ENCODE results near the gene TSHZ2.

The TSHZ2 gene

DNA sequence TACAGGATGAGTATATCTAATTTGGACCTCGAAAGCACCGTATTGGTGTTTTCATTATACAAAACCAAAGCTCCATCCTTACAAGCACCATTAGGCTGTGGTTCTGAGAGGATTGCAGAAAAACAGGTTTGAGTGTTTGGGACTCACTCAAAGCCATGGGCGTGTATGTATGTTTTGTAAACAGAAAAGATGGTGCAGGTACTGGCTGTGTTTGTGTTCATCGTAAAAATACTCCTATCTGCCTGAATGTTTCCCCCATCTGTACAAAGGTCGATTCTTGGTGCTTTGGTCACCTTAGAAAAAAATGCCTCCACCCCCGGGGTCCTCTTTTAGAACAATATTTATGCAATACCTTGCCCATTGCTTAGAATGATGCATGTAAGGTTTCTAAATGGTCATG is 286.6 kb downstream of the TSHZ2 start:
- DNase-seq: no peak

DNA sequence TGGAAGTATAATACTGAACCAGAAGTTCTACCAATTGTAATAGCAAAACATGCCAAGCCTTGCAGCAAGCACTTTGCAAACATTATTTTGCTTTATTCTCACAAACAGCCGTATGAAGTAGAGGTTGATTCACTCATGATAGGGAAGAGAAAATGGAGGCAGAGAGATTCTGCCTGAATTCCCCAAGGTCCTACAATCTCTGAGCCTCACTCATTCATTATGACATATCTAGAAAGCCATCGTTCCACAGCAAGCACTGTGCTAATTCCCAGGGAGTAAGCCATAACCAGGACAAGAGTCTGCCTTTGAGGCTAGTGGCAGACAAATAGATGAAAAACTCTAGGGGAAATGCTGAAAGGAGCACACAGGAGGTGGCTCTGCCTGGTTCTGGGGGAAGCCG is 288.0 kb downstream of the TSHZ2 start:
- no peak for DNase-seq

DNA sequence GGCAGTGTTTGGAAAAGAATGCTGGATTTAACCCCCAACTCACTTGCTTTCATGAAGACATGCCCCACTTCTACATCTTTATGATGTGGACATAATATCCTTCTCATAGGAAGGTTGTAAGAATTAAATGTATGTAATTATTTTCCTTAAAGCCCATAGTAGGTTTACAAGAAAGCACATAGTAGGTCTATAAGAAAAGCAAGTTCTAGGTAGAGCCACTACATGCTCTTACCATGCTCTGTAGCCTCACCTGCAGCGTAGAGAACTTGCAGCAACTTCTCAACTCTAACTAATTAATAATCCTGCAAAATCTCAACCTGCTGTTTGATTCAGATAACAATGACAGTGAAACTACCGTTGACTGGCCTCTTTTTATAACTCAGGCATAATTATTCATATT is 288.4 kb downstream of the TSHZ2 start:
- no peak for DNase-seq

DNA sequence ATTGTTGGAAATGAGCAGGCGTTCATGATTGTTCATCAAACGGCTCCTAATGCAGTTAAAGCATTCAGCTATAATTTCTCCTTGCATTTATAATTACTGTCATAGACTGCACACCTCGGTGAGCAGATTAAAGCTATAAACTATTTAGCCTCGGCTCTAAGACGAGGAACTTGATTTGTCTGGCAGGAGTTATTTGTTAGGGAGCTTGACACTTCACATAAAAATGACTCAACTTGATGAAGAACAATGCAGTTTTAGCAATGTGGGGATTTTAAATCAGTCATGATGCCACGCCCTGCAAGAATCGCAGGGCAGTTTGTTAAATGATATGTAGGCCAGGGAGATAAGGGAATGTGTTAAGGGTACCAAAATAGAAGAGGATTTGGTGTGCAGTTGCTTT is 290.2 kb downstream of the TSHZ2 start:
- DNase-seq: no peak

DNA sequence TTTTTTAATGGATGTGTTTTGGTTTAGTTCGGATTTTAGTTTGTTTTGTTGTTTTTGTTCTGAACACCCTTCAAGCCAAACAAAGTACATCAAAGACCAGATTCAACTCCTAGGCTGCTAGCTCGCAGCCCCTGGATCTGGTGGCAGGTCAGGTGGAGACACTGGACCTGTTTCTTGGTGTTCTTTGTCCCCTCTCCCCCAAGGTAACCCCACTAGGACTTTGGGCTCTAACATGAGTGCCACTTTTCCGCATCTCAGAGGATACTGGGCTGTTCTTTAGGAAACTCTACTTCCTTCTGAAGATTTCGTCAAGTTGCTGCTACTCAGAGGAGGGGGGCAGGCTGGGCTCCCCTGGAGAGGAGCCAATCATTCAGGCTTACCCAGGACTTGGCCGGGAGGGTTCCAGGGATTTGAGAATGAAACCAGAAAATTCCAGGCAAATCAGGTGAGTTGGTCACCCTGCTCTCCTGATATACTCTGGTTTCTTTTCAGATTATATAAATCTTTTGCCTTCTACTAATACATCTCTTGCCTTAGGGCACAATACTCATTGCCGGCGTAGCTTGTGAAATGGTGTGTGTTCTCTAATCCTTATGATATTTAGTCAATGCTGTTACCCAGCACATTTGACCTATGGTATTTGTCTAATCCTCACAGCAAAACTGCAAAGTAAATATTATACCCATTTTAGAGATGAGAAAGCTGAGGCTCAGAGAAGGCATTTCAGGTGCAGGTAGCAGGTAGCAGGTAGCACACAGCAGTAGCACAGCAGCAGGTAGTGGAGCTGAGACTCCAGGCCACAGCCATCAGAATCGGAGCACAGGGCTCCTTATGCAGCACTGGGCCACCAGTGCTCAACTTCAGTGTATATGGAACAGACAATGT is 291.6 kb downstream of the TSHZ2 start:
- DNase-seq: no peak

DNA sequence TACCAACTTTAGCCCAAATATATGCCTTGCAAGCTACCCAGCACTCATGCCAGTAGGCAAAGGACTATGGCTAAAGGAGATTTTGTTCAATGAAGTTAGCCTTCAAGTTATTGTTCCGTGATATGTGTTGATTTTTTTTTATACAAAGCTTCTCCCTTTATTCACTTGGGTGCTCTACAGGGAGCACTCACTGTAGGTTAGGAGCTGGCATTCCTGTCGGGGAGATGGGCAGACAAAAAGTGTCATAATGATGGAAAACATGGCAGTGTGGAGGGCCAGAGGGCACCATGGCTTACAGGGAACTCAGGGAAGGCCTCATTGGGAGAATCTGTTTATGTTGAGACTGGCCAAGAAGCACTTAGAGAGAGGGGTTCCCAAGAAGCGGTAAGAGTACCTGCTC is 292.4 kb downstream of the TSHZ2 start:
- no peak for DNase-seq

DNA sequence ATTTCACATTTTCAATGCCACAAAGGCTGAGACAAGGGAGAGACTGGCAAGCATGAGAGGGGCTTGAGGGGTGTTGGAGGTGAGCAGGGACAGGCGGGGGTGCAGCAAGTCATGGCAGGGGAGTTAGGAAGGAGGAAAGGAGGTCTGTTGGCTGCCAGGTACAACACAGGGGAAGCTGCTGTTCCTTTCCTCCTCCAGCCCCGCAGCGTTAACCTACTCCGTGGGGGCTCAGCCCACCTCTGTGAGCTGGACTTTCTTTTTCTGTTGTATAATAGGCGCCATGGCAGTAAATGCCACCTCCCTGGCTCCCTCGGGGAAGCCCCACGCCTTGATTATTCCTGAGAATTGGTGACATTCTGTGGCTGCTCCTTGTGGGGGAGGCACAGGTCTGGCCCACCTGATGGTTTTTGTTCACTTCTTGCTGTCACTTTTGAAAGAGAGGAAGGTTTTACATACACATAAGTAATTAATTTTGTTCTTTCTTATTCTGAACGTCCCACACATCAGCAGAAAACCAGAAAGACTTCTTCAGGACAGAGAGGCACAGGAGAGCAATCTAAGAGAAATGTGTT is 293.2 kb downstream of the TSHZ2 start:
- DNase-seq: no peak

DNA sequence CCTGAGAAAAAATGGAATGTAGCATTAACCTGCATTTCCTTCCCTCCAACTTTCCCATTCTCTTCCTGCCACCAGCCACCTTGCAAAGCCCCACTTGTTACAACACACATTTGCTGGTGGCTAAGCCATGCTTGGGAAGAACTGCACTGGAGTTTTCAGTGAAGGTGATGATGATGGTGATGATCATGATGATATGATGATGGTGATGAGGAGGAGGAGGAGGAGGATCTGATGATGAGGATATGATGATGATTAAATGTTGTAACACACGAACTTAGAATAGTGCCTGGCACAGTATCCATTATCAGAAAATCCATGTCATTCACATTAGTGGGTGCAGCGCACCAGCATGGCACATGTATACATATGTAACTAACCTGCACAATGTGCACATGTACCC is 297.2 kb downstream of the TSHZ2 start:
- DNase-seq: no peak

DNA sequence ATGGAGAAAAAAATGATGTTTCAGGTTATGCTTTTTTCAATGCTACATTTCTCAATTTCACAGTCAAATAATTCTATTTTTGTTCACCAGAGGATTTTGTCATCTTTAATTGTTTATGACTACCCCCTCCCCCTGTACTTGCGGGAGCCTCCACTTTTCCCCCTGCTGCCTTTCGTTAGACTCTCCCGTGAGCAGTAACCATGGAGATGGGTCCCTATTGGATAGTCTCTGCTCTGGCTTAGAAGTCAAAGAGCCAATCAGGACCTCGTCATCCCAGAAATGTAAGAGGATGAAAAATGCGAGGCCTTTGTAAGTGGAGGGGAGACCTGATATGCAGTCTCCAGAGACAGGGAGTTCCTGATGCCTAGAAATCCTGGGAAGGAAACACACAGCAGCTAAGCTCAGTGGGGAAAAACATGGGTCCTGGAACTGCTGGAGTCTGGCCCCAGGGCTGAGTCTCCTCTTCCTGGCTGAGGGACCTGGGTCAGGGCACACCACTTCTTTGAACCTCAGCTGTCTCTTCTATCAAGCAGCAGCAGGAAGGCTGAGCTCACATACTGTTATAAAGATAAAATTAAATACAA is 298.7 kb downstream of the TSHZ2 start:
- DNase-seq: no peak

DNA sequence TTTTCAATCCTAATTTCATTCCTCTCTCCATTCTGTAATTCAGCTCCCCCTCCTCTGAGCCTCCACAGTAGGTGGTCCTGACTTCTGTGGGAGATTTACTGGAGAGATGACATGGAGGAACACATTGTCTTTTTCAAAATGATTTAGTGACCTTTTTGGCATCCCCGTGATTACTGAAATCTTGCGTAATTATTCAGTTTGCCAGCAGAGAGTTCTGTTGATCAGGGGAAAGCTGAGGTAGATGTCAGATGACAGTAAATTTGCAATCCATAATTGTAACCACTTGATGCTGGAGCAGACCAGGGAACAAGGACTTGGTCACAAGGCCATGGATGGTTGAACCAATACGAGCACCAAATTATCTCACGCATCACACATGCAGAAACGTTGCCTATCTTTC is 302.2 kb downstream of the TSHZ2 start:
- DNase-seq: no peak

DNA sequence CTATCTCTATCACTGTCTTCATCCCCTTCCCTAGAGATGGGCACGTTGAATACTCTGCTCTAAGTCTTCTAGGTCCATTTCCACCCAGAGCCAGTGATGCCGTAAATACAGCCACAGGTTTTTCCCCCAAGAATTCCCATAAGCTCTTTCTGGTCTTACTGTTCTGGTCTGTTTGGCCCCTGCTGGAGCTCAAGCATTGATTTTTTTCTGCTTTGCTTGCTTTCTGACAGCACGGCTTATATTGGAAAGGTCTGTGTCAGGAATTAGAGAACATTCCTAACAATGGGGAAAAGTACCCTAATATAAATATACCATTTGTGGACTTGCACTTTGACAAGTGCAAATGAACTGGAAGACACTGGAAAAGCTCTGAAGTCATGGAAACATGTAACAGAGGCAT is 302.6 kb downstream of the TSHZ2 start:
- DNase-seq: no peak

DNA sequence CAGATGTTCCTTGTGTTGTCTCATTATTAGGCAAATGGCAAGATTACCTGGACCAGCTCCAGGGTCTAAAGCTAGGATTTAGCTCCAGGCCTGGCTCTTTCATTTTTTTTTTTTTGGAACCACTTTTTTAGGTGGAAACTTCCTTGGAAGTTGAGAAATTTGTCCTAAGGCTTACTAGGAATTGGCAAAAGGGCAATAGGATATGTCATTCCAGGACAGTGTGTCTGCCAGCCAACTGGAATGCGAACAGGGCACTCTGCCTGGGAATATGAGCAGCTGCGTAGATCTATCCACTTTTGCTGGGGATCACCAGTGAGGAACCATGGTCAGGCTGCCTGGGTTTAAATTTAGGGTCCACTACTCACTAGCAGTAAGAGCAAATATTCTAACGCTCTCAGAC is 304.0 kb downstream of the TSHZ2 start:
- no peak for DNase-seq

DNA sequence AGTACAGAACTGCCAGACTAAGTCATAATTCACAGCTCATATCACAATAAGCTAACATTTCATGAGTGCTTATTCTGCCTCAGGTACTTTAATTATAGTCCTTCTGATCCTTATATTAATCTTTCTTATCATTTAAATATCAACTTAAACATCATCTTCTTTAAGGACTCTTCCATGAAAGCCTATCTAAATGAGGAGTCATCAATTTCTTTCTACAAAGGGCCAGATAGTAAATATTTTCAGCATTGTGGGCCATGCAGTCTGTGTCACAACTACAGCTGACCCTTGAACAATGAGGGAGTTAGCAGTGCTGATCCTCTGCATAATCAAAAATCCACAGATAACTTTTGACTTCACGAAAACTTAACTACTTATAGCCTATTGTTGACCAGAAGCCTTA is 306.4 kb downstream of the TSHZ2 start:
- no peak for DNase-seq

DNA sequence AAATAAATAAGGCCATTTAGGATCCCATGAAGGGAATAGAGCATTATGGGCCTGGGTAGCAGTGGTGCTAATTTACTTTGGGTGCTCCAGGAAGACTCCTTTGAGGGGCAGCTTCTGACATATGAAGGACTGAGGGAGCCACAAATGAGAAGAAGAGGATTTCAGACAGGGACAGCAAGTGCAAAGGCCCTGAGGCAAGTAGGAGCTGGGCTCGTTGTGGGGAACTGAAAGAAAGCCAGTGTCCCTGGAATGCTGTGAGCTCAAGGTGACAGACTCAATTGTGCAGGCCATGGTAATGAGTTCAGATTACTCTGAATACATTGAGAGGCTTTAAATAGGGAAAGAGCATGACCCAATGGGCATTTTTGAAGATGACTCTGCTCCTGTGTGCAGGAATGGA is 307.6 kb downstream of the TSHZ2 start:
- DNase-seq: no peak

DNA sequence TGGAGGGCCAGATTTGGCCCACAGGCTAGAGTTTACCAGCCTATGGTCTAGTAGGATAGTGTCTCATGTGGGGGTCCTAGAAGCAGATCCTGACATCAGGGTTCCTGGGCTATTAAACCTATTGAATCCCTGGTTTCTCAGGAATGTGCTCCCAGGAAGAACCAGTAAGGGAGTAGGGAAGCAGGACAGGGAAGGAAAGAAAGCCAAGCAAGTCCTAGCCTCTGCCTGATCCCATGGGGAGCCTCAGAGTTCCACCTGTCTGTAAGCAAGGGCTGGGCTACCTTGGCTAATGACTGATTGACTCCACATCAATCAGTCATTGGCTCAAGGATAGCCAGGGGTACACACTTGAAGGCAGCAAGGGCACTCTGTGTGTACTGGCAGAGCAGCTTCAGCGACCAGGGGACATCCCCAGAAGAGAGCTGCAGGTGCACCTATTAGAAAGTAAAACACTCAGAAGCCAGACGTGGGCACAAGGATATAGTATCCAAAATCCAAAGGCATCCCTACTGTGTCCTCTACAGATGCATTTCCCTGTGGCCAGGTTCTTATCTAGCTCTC is 309.5 kb downstream of the TSHZ2 start:
- no peak for DNase-seq

DNA sequence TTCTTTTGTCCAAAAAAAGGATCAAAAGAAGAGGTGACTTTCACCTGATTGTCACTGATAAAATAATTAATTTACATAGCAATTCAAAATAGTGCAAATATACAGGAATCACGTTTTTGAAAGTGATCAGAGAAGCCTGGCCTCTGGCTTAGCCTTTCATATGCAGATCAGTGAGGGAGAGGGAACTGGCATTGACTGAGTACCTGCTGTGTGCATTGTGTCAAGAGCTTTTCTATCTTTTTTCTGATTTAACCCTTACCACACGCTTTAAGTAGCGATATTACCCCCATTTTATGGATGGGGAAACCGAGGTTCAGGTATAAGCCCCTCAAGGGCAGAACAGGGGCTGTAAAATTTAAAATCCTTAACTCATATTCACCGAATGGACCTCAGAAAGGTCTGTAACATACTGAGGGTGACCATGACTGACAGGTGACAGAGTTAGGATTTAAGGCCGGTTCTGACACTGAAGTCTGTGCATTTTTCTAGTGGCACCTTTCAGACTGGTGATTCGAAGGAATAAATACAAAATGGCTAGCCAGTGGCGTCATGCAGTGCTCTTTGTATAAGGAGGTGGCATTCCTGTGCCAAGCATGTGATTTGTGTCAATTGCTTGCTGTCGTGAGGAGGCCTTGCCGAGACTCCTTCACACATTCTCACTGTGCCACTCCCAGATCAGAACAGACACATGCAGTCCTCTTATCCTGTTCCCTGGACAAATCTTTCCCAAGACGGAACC is 310.2 kb downstream of the TSHZ2 start:
- no peak for DNase-seq

DNA sequence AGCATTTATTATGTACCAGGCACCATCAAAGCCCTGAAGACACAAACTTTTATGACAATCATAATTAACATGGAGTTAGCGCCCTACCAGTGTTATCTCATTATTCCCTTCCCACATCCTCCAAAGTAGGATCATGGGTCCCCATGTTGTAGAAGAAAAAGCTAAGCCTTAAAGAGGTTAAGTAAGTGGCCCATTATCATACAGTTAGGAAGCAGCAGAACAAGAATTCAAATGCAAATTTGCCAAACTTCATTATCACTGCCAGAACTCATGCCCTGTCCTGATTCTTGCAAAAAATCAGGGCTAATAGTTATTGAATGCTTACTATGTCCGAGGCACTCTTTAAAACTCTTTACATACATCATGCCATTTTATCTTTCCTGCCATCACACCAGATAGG is 310.9 kb downstream of the TSHZ2 start:
- DNase-seq: no peak

DNA sequence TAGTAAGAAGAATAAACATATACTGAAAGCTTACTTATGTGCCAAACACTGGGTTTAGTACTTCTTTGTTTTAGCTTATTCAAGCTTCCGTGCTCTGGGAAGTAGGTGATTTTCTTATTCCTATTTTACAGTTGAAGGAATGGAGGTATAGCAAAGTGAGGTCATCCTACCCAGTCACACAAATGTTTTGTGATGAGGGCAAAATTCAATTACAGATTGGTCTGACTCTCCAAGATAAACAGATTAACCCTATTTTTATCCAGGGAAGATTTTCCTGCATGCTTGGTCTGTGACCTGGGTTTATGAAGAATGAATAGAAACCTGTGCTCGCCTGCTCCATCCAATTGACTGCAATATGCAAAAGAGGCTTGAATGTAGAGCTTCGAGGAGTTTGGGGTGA is 311.4 kb downstream of the TSHZ2 start:
- no peak for DNase-seq

DNA sequence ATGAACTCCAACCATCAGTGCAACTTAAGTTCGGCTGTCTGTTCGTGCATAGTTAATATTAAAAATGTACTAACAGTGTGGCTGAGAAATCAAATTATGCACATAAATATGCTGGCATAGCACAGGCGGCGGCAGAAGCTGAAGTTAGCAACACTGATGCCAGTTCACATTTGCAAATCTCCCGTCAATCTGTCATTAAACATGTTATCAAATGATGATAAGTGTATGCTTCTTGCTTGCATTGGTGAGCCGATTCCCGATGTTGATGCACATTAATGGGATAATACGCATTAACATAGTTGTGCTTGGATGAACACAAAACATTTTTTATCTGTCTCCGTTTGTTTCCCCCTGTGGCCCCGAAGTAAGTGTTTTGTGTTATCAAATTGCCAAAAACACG is 312.1 kb downstream of the TSHZ2 start:
- DNase-seq: no peak

DNA sequence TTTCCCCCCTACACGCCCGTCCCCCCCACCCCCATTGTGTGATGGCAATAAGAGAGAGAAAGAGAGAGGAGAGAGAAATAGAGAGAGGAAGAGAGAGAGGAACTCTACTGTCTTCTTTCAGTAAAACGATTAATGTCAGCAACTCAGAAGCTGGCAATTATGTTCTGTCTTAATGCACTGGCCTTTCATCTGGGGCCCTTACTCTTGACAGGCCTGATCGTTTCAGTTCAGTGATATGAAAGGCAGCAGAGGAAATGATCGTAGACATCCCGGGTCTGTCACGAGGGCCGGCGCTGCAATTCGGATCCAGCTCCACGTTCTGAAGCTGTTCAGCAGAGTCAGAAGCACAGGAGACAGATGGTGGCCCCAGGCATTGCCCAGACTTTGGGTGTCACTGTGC is 312.5 kb downstream of the TSHZ2 start:
- no peak for DNase-seq

DNA sequence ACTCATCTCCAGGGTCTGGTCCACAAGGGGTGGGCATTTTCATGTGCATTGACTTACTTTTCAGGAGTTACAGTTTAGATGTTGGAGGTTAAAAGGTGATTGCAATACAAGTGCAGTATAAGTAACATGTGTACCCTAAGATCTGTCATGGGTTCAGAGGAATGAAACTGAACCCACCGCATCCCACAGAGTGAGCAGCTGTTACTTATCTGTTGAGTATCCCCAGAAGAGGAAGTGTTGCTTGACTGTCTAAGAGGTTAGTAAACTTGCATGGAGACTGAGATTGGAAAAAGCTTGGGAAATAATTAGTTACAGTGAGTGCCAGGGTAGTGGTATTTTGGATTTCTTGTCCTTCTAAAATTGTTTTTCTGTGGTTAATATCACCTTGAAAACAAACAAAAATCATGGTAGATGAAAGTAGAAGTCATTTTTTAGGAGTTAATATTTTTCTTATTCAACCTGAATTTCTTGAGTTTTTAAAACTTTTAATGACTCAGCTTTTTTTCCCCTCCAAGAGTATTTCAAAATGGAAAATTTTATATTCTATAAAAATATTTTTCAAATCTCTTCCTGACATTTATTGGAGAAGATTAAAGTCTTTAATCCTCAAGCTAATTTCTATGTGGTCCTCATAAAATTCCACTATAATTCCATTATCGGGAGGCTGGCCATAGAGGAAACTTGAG is 315.3 kb downstream of the TSHZ2 start:
- no peak for DNase-seq

DNA sequence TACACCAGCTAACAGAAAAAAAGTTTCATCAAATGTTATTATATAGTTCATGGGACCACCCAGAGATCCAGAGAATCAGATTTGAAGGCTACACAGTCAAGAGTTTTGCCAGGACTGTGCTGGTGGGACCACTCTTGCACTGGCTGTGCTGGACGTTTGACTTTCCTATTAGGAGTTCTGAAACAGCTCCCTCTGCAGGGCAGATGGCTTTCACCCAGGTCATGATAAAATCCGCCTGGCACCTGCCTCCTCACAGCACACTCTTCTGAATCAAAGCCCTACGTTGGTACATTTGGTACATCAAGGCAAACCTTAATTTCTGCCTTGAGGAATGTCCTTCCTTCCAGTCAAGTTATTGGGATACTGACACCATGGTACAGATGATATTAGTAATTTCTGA is 319.4 kb downstream of the TSHZ2 start:
- DNase-seq: no peak

DNA sequence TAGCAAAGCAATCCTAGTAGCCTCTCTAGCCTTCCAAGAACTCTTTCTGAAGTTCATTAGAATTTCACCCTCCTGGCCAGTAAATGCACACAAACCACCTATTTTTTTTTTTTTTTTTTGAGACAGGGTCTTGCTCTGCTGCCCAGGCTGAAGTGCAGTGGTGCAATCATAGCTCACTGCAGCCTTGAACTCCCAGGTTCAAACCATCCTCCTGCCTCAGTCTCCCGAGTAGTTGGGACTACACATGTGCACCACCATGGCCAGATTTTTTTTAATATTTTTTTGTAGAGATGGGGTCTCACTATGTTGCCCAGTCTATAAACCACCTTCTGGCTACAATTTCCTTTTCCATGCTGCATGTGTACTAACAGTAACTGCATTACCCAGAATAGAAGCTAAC is 320.2 kb downstream of the TSHZ2 start:
- DNase-seq: no peak

Measured in CD4-positive, alpha-beta T cell treated with Interleukin-6 for 4 hours (primary cell).